ENCODE results near the gene FHOD1.

DNA sequence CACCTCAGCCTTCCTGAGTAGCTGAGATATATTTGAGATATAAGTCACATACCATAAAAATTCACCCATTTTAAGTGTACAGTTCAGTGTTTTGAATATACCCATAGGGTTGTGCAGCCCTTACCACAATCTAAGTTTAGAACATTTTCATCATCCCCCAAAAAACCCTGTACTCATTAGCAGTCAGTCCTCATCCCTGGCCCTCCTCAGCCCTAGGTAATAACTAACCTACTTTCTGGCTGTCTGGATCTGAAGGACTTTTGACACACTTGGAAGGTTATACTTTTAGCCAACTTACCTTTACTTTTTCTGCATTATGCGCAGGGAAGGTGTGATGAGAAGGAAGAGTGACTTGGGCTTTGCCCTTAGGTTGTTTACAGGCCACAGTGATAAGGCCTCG lies 28.0 kb upstream of the FHOD1 start:
- TF ChIP-seq CTCF (IDR thresholded peaks at IDR 0.05 in 8 of 11, conservative IDR thresholded peaks at IDR 0.05 in 3 of 11) (no peak), POLR2A (IDR thresholded peaks at IDR 0.05) (no peak), POLR2AphosphoS5 (IDR thresholded peaks at IDR 0.05) (no peak)

Measured in spleen (tissue), 7 donors.